ENCODE measurements around the gene EGFL8. TPM values are rescaled to one million over a fixed set of nuclear protein-coding genes. Genes with fewer than 3 reads are reported as not detected.

The EGFL8 gene
- total RNA-seq, 1 donor from 2014 or later: 0.26 TPM

DNA sequence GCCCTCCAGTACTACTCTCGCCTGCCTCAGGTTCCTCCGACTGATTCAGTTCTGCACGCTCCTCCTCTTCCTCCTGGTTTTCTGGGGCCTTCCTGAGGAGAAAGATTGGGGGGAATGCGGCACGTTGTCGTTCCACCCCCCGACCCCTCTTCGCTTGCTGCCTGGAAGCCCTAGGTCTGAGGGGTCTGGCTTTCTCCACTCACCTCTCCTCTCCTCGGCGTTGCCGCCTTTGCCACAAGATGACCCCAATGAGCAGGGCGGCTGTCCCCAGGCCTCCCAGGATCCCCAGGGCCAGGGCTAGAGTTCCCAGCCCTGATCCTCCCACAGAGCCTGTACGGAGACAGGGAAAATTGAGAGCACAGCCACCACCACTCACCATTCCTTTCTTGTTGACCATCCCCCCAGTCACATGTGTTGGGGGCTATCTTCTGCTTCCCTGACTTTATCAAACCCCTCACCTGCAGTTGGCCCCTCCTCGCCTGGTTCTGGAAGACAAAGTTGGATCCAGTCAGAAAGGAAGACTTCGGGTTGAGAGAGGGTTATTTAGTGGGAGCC, 16.8 kb downstream of the EGFL8 start:
- H3K27me3 ChIP-seq (ENCODE audit: control insufficient read depth, insufficient read depth, low read length): no peaks in the 10 kb centered on the region
- no peak overlapping the region for H3K4me3 ChIP-seq (ENCODE audit: low read depth, low read length)
- FAIRE-seq: no peak
- no peak for DNase-seq (ENCODE audit: low read depth)
- TF ChIP-seq CTCF (IDR thresholded peaks at IDR 0.05; ENCODE audit: insufficient read depth, low read length, severe bottlenecking): no peak
- peaks cover 14% of the 10 kb centered on the region for H3K36me3 ChIP-seq (ENCODE audit: control insufficient read depth, insufficient read depth, low read length)

DNA sequence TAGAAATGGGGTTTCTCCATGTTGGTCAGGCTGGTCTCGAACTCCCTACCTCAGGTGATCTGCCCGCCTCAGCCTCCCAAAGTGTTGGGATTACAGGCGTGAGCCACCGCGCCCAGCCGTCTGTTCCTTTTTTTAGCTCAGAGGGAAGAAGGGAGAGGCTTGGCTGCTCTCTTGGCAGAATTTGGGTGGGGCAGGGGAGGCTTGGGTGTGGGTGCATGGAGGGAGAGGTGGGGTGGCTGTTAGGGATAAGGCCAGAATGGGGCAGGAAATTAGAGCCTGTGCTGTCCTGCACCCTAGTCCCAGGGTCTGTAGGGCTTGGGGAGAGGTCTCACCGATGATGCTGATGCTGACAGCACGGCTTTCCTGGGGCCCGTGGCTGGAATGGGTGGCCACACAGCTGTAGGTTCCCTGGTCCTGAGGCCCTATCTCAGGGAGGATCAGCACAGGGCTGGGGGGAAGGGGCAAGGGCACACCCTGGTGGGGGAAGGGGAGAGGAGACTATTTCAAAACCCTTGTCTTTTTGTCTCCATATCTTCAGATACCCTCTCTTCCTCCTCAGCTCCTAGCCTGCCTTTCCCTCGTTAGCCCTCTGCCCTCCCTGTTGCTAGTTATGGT, 17.6 kb downstream of the EGFL8 start:
- FAIRE-seq: no peak
- no peak for TF ChIP-seq CTCF (IDR thresholded peaks at IDR 0.05; ENCODE audit: insufficient read depth, low read length, severe bottlenecking)
- peaks cover 16% of the 10 kb centered on the region for H3K36me3 ChIP-seq (ENCODE audit: control insufficient read depth, insufficient read depth, low read length)
- H3K4me3 ChIP-seq (ENCODE audit: low read depth, low read length): no peak overlapping the region
- no peak for DNase-seq (ENCODE audit: low read depth)
- no peaks in the 10 kb centered on the region for H3K27me3 ChIP-seq (ENCODE audit: control insufficient read depth, insufficient read depth, low read length)

- no peak overlapping the region for H3K4me3 ChIP-seq (ENCODE audit: low read depth, low read length)
- H3K36me3 ChIP-seq (ENCODE audit: control insufficient read depth, insufficient read depth, low read length): peaks cover 16% of the 10 kb centered on the region
- H3K27me3 ChIP-seq (ENCODE audit: control insufficient read depth, insufficient read depth, low read length): no peaks in the 10 kb centered on the region
- FAIRE-seq: no peak
- no peak for DNase-seq (ENCODE audit: low read depth)
- no peak for TF ChIP-seq CTCF (IDR thresholded peaks at IDR 0.05; ENCODE audit: insufficient read depth, low read length, severe bottlenecking)
These were observed 18.2 kb downstream of the EGFL8 start for GRCh38 chr6:32182555-32182981.

- DNase-seq (ENCODE audit: low read depth) (no peak), FAIRE-seq (no peak)
- H3K27me3 ChIP-seq (ENCODE audit: control insufficient read depth, insufficient read depth, low read length): no peaks in the 10 kb centered on the region
- H3K4me3 ChIP-seq (ENCODE audit: low read depth, low read length): no peak overlapping the region
- H3K36me3 ChIP-seq (ENCODE audit: control insufficient read depth, insufficient read depth, low read length): peaks cover 18% of the 10 kb centered on the region
- no peak for TF ChIP-seq CTCF (IDR thresholded peaks at IDR 0.05; ENCODE audit: insufficient read depth, low read length, severe bottlenecking)
These were observed 18.6 kb downstream of the EGFL8 start for GRCh38 chr6:32183030-32183429.

- Histone ChIP-seq H3K4me3 (ENCODE audit: low read depth, low read length) (no peak overlapping the region), H3K27me3 (ENCODE audit: control insufficient read depth, insufficient read depth, low read length) (no peaks in the 10 kb centered on the region), H3K36me3 (ENCODE audit: control insufficient read depth, insufficient read depth, low read length) (peaks cover 19% of the 10 kb centered on the region)
- no peak for TF ChIP-seq CTCF (IDR thresholded peaks at IDR 0.05; ENCODE audit: insufficient read depth, low read length, severe bottlenecking)
- FAIRE-seq (no peak), DNase-seq (ENCODE audit: low read depth) (no peak)
These were observed 19.2 kb downstream of the EGFL8 start for GRCh38 chr6:32183483-32184083.

All from bronchial epithelial cell (primary cell).